Spinal cord (tissue), 10 donors: ENCODE measurements around the gene MACROD2. TPM values are rescaled to one million over a fixed set of nuclear protein-coding genes. Genes with fewer than 3 reads are reported as not detected.

ENCODE experiments used
- DNase-seq, 6 donors: peaks; one replicate each; pipeline versions ENCODE4 v3.0.0 to v3.0.0-alpha.2; 2013 to 2015; ENCODE audit warnings: low spot score in 6 of 6, low read depth in 4 of 6
- H3K27ac ChIP-seq: one replicate; pipeline ENCODE4 v1.5.1; 2013; ENCODE audit warnings: low read depth, low read length, control low read depth
- H3K27me3 ChIP-seq: one replicate; pipeline ENCODE4 v1.6.1; 2013; ENCODE audit warnings: low read length; ENCODE audit not compliant: control insufficient read depth, insufficient read depth
- H3K36me3 ChIP-seq: one replicate; pipeline ENCODE4 v1.6.1; 2013; ENCODE audit warnings: low read length; ENCODE audit not compliant: control insufficient read depth, insufficient read depth
- H3K4me1 ChIP-seq: one replicate; pipeline ENCODE4 v1.6.1; 2013; ENCODE audit warnings: low read length; ENCODE audit not compliant: control insufficient read depth, insufficient read depth
- H3K4me3 ChIP-seq: one replicate; pipeline ENCODE4 v1.5.1; 2013; ENCODE audit warnings: low read depth, low read length, control low read depth
- H3K9me3 ChIP-seq: one replicate; pipeline ENCODE4 v1.6.1; 2013; ENCODE audit warnings: low read length; ENCODE audit not compliant: control insufficient read depth, insufficient read depth
- WGBS: methylation state at CpG from one replicate; pipeline ENCODE4 v1.1.5; 2013; ENCODE audit warnings: missing lambda C conversion rate; ENCODE audit not compliant: insufficient coverage; 5-methylcytosine and 5-hydroxymethylcytosine counted together
- polyA plus RNA-seq, 2 donors: library from polyadenylated mRNA; unstranded; fragments of 120-200 nt; gene quantifications; one replicate each; pipeline ENCODE4 v1.2.1, GENCODE V29; 2013; ENCODE audit not compliant: insufficient read length in 2 of 2
- total RNA-seq, 2 donors: library from RNA; depleted of rRNA in 1 of 2; stranded (reverse); fragments of 120-200 nt in 1 of 2; fragments of >200 nt in 1 of 2; gene quantifications; one replicate each; pipeline versions ENCODE4 v1.2.3 to v1.2.4, GENCODE V29; 2013 to 2014
- donor health status: healthy.

MACROD2 gene
- total and polyA plus RNA-seq, 4 donors = 16.2 to 34.0 (median 23.6) TPM

- Histone ChIP-seq H3K27ac (no peak overlapping the region), H3K4me1 (no peaks in the 10 kb centered on the region), H3K36me3 (no peaks in the 10 kb centered on the region), H3K27me3 (no peaks in the 10 kb centered on the region), H3K9me3 (no peaks in the 10 kb centered on the region), H3K4me3 (no peak overlapping the region)
- no peak for DNase-seq
- no CpG with 5 or more reads among the region's 2 CpGs for WGBS
Observed at GRCh38 chr20:15224199-15224598, 1228.9 kb downstream of the MACROD2 start.

- H3K4me1 ChIP-seq = no peaks in the 10 kb centered on the region
- no peak overlapping the region for H3K4me3 ChIP-seq
- WGBS = 75% methylated on average over 2 of the region's 3 CpGs
- DNase-seq = no peak
- H3K36me3 ChIP-seq = no peaks in the 10 kb centered on the region
- no peaks in the 10 kb centered on the region for H3K27me3 ChIP-seq
- no peaks in the 10 kb centered on the region for H3K9me3 ChIP-seq
- H3K27ac ChIP-seq = no peak overlapping the region
Observed at GRCh38 chr20:15227102-15227501, 1231.8 kb downstream of the MACROD2 start.

GRCh38 chr20:15232243-15232642, 1236.9 kb downstream of the MACROD2 start:
- no peaks in the 10 kb centered on the region for H3K9me3 ChIP-seq
- no peaks in the 10 kb centered on the region for H3K36me3 ChIP-seq
- H3K4me3 ChIP-seq = no peak overlapping the region
- WGBS = no CpG with 5 or more reads among the region's 1 CpG
- H3K27ac ChIP-seq = no peak overlapping the region
- H3K4me1 ChIP-seq = no peaks in the 10 kb centered on the region
- H3K27me3 ChIP-seq = no peaks in the 10 kb centered on the region
- DNase-seq = no peak

GRCh38 chr20:15235471-15236198, 1240.3 kb downstream of the MACROD2 start:
- DNase-seq = peak in 2 of 6 donors; percentile 46 to 74
- 18% methylated on average over 1 of the region's 2 CpGs for WGBS
- no peaks in the 10 kb centered on the region for H3K36me3 ChIP-seq
- H3K9me3 ChIP-seq = no peaks in the 10 kb centered on the region
- no peaks in the 10 kb centered on the region for H3K27me3 ChIP-seq
- no peaks in the 10 kb centered on the region for H3K4me1 ChIP-seq
- no peak overlapping the region for H3K4me3 ChIP-seq
- no peak overlapping the region for H3K27ac ChIP-seq

- WGBS = no CpG with 5 or more reads among the region's 1 CpG
Observed at GRCh38 chr20:15236812-15237211, 1241.5 kb downstream of the MACROD2 start.

GRCh38 chr20:15239542-15240206, 1244.4 kb downstream of the MACROD2 start:
- no peak overlapping the region for H3K27ac ChIP-seq
- no peak for DNase-seq
- no CpG with 5 or more reads among the region's 3 CpGs for WGBS
- no peak overlapping the region for H3K4me3 ChIP-seq
- H3K27me3 ChIP-seq = no peaks in the 10 kb centered on the region
- H3K9me3 ChIP-seq = no peaks in the 10 kb centered on the region
- H3K4me1 ChIP-seq = no peaks in the 10 kb centered on the region
- H3K36me3 ChIP-seq = no peaks in the 10 kb centered on the region

More at GRCh38 chr20:15236812-15237211, 1241.5 kb downstream of the MACROD2 start:
- no peaks in the 10 kb centered on the region for H3K36me3 ChIP-seq
- no peak overlapping the region for H3K27ac ChIP-seq
- DNase-seq = no peak
- H3K9me3 ChIP-seq = no peaks in the 10 kb centered on the region
- no peaks in the 10 kb centered on the region for H3K27me3 ChIP-seq
- H3K4me3 ChIP-seq = no peak overlapping the region
- no peaks in the 10 kb centered on the region for H3K4me1 ChIP-seq

- no peaks in the 10 kb centered on the region for H3K27me3 ChIP-seq
- DNase-seq = no peak
- no peaks in the 10 kb centered on the region for H3K4me1 ChIP-seq
- WGBS = no CpG with 5 or more reads among the region's 1 CpG
- no peak overlapping the region for H3K27ac ChIP-seq
- H3K4me3 ChIP-seq = no peak overlapping the region
- no peaks in the 10 kb centered on the region for H3K9me3 ChIP-seq
- H3K36me3 ChIP-seq = no peaks in the 10 kb centered on the region
Observed at GRCh38 chr20:15240801-15241200, 1245.5 kb downstream of the MACROD2 start.

GRCh38 chr20:15241681-15242080, 1246.4 kb downstream of the MACROD2 start:
- DNase-seq = no peak
- Histone ChIP-seq H3K4me1 (no peaks in the 10 kb centered on the region), H3K36me3 (no peaks in the 10 kb centered on the region), H3K9me3 (no peaks in the 10 kb centered on the region), H3K27me3 (no peaks in the 10 kb centered on the region), H3K27ac (no peak overlapping the region), H3K4me3 (no peak overlapping the region)

GRCh38 chr20:15242773-15243172, 1247.5 kb downstream of the MACROD2 start:
- no peak overlapping the region for H3K27ac ChIP-seq
- H3K4me3 ChIP-seq = no peak overlapping the region
- WGBS = 62% methylated on average over 3 of the region's 3 CpGs
- no peaks in the 10 kb centered on the region for H3K4me1 ChIP-seq
- H3K36me3 ChIP-seq = no peaks in the 10 kb centered on the region
- no peak for DNase-seq
- H3K27me3 ChIP-seq = no peaks in the 10 kb centered on the region
- H3K9me3 ChIP-seq = no peaks in the 10 kb centered on the region

- H3K36me3 ChIP-seq = no peaks in the 10 kb centered on the region
- H3K4me1 ChIP-seq = no peaks in the 10 kb centered on the region
- no peak for DNase-seq
- WGBS = no CpG with 5 or more reads among the region's 2 CpGs
- no peaks in the 10 kb centered on the region for H3K27me3 ChIP-seq
- H3K9me3 ChIP-seq = no peaks in the 10 kb centered on the region
- H3K4me3 ChIP-seq = no peak overlapping the region
- H3K27ac ChIP-seq = no peak overlapping the region
Observed at GRCh38 chr20:15245896-15246295, 1250.6 kb downstream of the MACROD2 start.
